Bronchial epithelial cell (primary cell): ENCODE measurements around the gene SEC23B. TPM values are rescaled to one million over a fixed set of nuclear protein-coding genes. Genes with fewer than 3 reads are reported as not detected.

Experiments
- DNase-seq: peaks from one replicate; pipeline ENCODE4 v3.0.0-alpha.2; 2010; ENCODE audit warnings: low read depth
- FAIRE-seq: peaks from 2 replicates; lab custom pipeline; 2011; peaks lifted over from hg19 to GRCh38; lab: Jason Lieb, UNC
- H3K27me3 ChIP-seq: 2 replicates; pipeline ENCODE4 v1.5.1; 2011; ENCODE audit warnings: low read length; ENCODE audit not compliant: control insufficient read depth, insufficient read depth
- H3K36me3 ChIP-seq: 2 replicates; pipeline ENCODE4 v1.5.1; 2011; ENCODE audit warnings: low read length; ENCODE audit not compliant: control insufficient read depth, insufficient read depth
- H3K4me3 ChIP-seq: 2 replicates; pipeline ENCODE4 v1.5.1; 2011; ENCODE audit warnings: mild to moderate bottlenecking, low read depth, low read length, control low read depth
- CTCF ChIP-seq: IDR thresholded peaks from 2 replicates; pipeline ENCODE4 v1.5.1; 2011; ENCODE audit warnings: mild to moderate bottlenecking, moderate library complexity, low read length, control low read depth, inconsistent platforms; ENCODE audit not compliant: insufficient read depth, severe bottlenecking
- total RNA-seq: library from RNA; depleted of rRNA; stranded (reverse); fragments of >200 nt; gene quantifications from 2 replicates; pipeline ENCODE4 v1.2.1, GENCODE V29; 2014

SEC23B gene
- 81.6 and 119 TPM in 2 replicates for total RNA-seq

GRCh38 chr20:18507218-18508191 is at the start of gene SEC23B:
SEC23B (plus strand) TSS chr20:18507940; CDS start chr20:18510836, 2,896 bp downstream.
- Histone ChIP-seq H3K27me3 (no peaks in the 10 kb centered on the region), H3K36me3 (peaks cover 6% of the 10 kb centered on the region), H3K4me3 (peak within 1 kb of the TSS; percentile 73)
- FAIRE-seq, result no peak
- DNase-seq, result peak; percentile 96
- TF ChIP-seq CTCF, result no peak

- Histone ChIP-seq H3K27me3 (no peaks in the 10 kb centered on the region), H3K4me3 (no peak overlapping the region), H3K36me3 (no peaks in the 10 kb centered on the region)
- FAIRE-seq (no peak), DNase-seq (no peak)
- no peak for TF ChIP-seq CTCF
These were observed 42.1 kb upstream of the SEC23B start for GRCh38 chr20:18465536-18466200.

- Histone ChIP-seq H3K27me3 (no peaks in the 10 kb centered on the region), H3K4me3 (peak overlapping the region; percentile 71), H3K36me3 (no peaks in the 10 kb centered on the region)
- DNase-seq, result no peak
- FAIRE-seq, result no peak
- no peak for TF ChIP-seq CTCF
These were observed 41.2 kb upstream of the SEC23B start for GRCh38 chr20:18466574-18466893.

GRCh38 chr20:18466894-18467730 is 40.6 kb upstream of the SEC23B start, which contains the start of the genes DZANK1 and POLR3F:
DZANK1 (minus strand) TSS chr20:18467030; CDS start chr20:18465358, 1,672 bp downstream.
POLR3F (plus strand) TSS chr20:18467390; CDS start chr20:18467507, 117 bp downstream.
- Histone ChIP-seq H3K27me3 (no peaks in the 10 kb centered on the region), H3K4me3 (peak within 1 kb of the TSS; percentile 71), H3K36me3 (no peaks in the 10 kb centered on the region)
- FAIRE-seq (no peak), DNase-seq (peak; percentile 87)
- no peak for TF ChIP-seq CTCF

- H3K4me3 ChIP-seq, result no peak overlapping the region
- no peak for FAIRE-seq
- no peak for TF ChIP-seq CTCF
- no peak for DNase-seq
- peaks cover 3% of the 10 kb centered on the region for H3K36me3 ChIP-seq
- H3K27me3 ChIP-seq, result no peaks in the 10 kb centered on the region
These were observed 30.5 kb upstream of the SEC23B start for GRCh38 chr20:18477218-18477617.
